ENCODE results near the gene NACC2.

NACC2 gene

DNA sequence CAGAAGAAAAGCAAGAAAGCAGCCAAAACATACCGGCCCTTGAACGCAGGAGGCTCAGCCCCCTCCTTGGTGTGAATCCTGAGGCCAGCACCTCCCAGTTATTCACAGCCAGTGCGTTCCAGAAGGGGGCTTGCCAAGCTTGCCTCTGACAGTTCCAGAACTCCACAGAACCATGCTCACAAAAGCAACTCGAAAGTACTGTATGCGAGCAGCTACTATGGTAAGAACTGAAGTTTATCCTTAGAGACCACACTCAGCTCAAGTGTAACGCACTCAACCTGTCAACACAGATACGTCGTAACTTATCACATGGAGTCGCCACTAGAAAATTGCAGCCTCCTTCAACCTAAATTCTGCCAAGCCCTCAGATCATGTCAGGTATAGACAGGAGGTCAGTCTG, 135.3 kb downstream of the NACC2 start:
- peak overlapping the region; percentile 87 for H3K4me3 ChIP-seq (ENCODE audit: low read depth, low read length)
- no peak for DNase-seq (ENCODE audit: low read depth)

- no peak overlapping the region for H3K4me3 ChIP-seq (ENCODE audit: low read depth, low read length)
- no peak for DNase-seq (ENCODE audit: low read depth)
Observed at GRCh38 chr9:135958485-135958884, 136.6 kb downstream of the NACC2 start.

DNA sequence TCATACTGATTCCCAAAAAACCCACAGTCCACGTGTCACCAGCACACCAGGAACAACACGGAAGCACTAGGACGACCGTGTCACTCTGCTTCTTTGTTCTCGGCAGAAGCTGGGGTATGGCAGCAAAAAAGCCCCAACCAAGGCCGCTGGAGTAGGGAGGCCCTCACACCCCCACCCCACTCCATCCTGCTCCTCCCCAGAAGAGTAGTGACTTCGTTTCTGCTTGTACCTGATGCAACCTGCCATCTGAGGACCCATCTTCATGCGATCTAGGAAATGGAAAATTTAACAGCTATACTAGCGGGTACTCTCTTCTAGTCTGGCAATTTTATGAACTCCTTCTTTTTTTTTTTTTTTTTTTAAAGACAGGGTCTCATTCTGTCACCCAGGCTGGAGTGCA, 137.7 kb downstream of the NACC2 start:
- no peak overlapping the region for H3K4me3 ChIP-seq (ENCODE audit: low read depth, low read length)
- DNase-seq (ENCODE audit: low read depth), result no peak

DNA sequence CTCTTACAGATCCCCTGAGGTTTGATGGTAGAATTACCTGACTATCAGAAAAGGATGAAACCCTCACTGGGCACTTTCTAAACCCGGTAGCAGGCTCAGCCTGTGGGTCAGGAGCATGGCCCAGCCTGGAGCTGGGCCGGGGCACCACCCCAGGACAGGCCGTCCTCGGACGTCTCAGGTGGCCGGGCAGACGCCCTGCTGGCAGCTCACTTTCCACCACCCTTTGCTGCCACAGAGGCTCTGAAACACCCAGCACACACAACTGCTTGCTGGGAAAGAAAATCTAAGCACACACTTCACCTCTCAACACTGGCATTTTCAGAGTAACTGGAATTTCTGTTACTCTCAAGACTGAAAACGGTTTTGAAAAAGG, 138.3 kb downstream of the NACC2 start:
- no peak overlapping the region for H3K4me3 ChIP-seq (ENCODE audit: low read depth, low read length)
- no peak for DNase-seq (ENCODE audit: low read depth)

Measured in skeletal muscle cell (primary cell).